GM23338 (cell line): ENCODE data around the gene ING1. TPM values are rescaled to one million over a fixed set of nuclear protein-coding genes. Genes with fewer than 3 reads are reported as not detected.

Source experiments
- ATAC-seq: fragments of 200-7000 bp; cut with Tn5 transposase; 3 replicates; pipeline ENCODE4 v1.9.1; 2020
- DNase-seq: peaks from one replicate; pipeline ENCODE4 v3.0.0-alpha.2; 2015; ENCODE audit warnings: low spot score
- H2AFZ ChIP-seq: fragments of 200-600 bp; sonication (generic); 2 replicates; pipeline ENCODE4 v1.8.0; 2016; ENCODE audit warnings: antibody characterized with exemption, mild to moderate bottlenecking, moderate library complexity
- H3F3A ChIP-seq: fragments of 200-600 bp; sonication (generic); replicated peaks from 2 replicates; pipeline ENCODE4 v1.8.0; 2017; ENCODE audit warnings: antibody characterized with exemption, mixed run types, low read depth
- H3K27ac ChIP-seq: fragments of 200-600 bp; sonication (generic); 2 replicates; pipeline ENCODE4 v1.6.1; 2016; ENCODE audit warnings: low read depth
- H3K27me3 ChIP-seq: fragments of 200-600 bp; sonication (generic); 2 replicates; pipeline ENCODE4 v1.8.0; 2016; ENCODE audit warnings: mild to moderate bottlenecking, mixed run types, moderate library complexity; ENCODE audit not compliant: insufficient read depth
- H3K36me3 ChIP-seq: fragments of 200-600 bp; sonication (generic); 2 replicates; pipeline ENCODE4 v1.8.0; 2016; ENCODE audit warnings: mild to moderate bottlenecking; ENCODE audit not compliant: insufficient read depth
- H3K4me1 ChIP-seq: fragments of 200-600 bp; sonication (generic); 2 replicates; pipeline ENCODE4 v1.8.0; 2016; ENCODE audit warnings: mild to moderate bottlenecking, moderate library complexity; ENCODE audit not compliant: insufficient read depth
- H3K4me2 ChIP-seq: fragments of 200-600 bp; sonication (generic); 2 replicates; pipeline ENCODE4 v1.7.1; 2017; ENCODE audit warnings: mixed run types
- H3K4me3 ChIP-seq: fragments of 200-600 bp; sonication (generic); 2 replicates; pipeline ENCODE4 v1.6.1; 2016; ENCODE audit warnings: mixed run types
- H3K79me2 ChIP-seq: fragments of 200-600 bp; sonication (generic); replicated peaks from 2 replicates; pipeline ENCODE4 v1.8.0; 2017; ENCODE audit warnings: mild to moderate bottlenecking; ENCODE audit not compliant: insufficient read depth
- H3K9me2 ChIP-seq: fragments of 200-600 bp; sonication (generic); 2 replicates; pipeline ENCODE4 v1.8.0; 2017; ENCODE audit not compliant: insufficient read depth
- H4K20me1 ChIP-seq: fragments of 200-600 bp; sonication (generic); replicated peaks from 2 replicates; pipeline ENCODE4 v1.8.0; 2017; ENCODE audit warnings: mild to moderate bottlenecking; ENCODE audit not compliant: insufficient read depth
- H3K27ac Mint-ChIP-seq: 2 replicates; pipeline ENCODE4 v1.8.0; 2020; ENCODE audit warnings: inconsistent platforms, mild to moderate bottlenecking, moderate library complexity, mixed read lengths
- H3K27me3 Mint-ChIP-seq: 3 replicates; pipeline ENCODE4 v1.8.0; 2022; ENCODE audit warnings: low read depth, mild to moderate bottlenecking, moderate library complexity, mixed read lengths, inconsistent platforms; ENCODE audit not compliant: insufficient read depth, poor library complexity
- H3K36me3 Mint-ChIP-seq: 3 replicates; pipeline ENCODE4 v1.8.0; 2021; ENCODE audit warnings: low read depth, mild to moderate bottlenecking, inconsistent platforms, moderate library complexity, mixed read lengths
- H3K4me1 Mint-ChIP-seq: 3 replicates; pipeline ENCODE4 v1.8.0; 2020; ENCODE audit warnings: mild to moderate bottlenecking, inconsistent platforms, mixed read lengths
- H3K4me3 Mint-ChIP-seq: 3 replicates; pipeline ENCODE4 v1.8.0; 2021; ENCODE audit warnings: moderate library complexity, mild to moderate bottlenecking, inconsistent platforms, mixed read lengths
- H3K9me3 Mint-ChIP-seq: 3 replicates; pipeline ENCODE4 v1.8.0; 2020; ENCODE audit warnings: moderate library complexity, mild to moderate bottlenecking, inconsistent platforms, mixed read lengths
- CTCF ChIP-seq, 2 experiments: fragments of 200-600 bp in 1 of 2; sonication (generic) in 1 of 2; conservative IDR thresholded peaks; 2 replicates each; pipeline versions ENCODE4 v1.5.1 to v1.6.1; 2016 to 2017; ENCODE audit warnings: antibody characterized with exemption in 2 of 2, low read depth in 2 of 2, mild to moderate bottlenecking in 2 of 2, moderate library complexity in 1 of 2
- REST ChIP-seq: IDR thresholded peaks from one replicate; pipeline ENCODE4 v1.6.1; 2018; ENCODE audit warnings: antibody characterized with exemption; ENCODE audit not compliant: unreplicated experiment
- STAT1 ChIP-seq: IDR thresholded peaks from one replicate; pipeline ENCODE4 v1.6.1; 2016; ENCODE audit warnings: antibody characterized with exemption; ENCODE audit not compliant: unreplicated experiment
- ZNF114 ChIP-seq: fragments of 250-450 bp; sonication (Bioruptor Pico); IDR thresholded peaks from 2 replicates; pipeline ENCODE4 v1.5.0; 2020; ENCODE audit warnings: mild to moderate bottlenecking, moderate library complexity
- ZNF331 ChIP-seq: fragments of 250-450 bp; sonication (Bioruptor Pico); IDR thresholded peaks from 2 replicates; pipeline ENCODE4 v1.5.0; 2020; ENCODE audit warnings: low read depth, mild to moderate bottlenecking, moderate library complexity
- ZNF462 ChIP-seq: fragments of 250-450 bp; sonication (Bioruptor Pico); IDR thresholded peaks from 2 replicates; pipeline ENCODE4 v1.5.0; 2020; ENCODE audit warnings: mild to moderate bottlenecking, moderate library complexity
- polyA plus RNA-seq: library from polyadenylated mRNA; unstranded; fragments of >200 nt; fragmentation: Nextera tagmentation; extraction: Ambion mirVana; gene quantifications from 2 replicates; pipeline ENCODE4 v1.2.1, GENCODE V29; 2016
- total RNA-seq: library from RNA; depleted of rRNA; stranded (reverse); fragments of >200 nt; shearing (Covaris generic); gene quantifications from 2 replicates; pipeline ENCODE4 v1.2.3, GENCODE V29; 2014

Gene ING1
- total and polyA plus RNA-seq, 2 experiments from 2014 or later, result 27.4 to 34.4 TPM

- TF ChIP-seq ZNF462 (CRISPR knock-in tag), result no peak
- TF ChIP-seq STAT1, result no peak
- no peak for TF ChIP-seq REST
- TF ChIP-seq ZNF331, result no peak
Observed at GRCh38 chr13:110681868-110682550, 31.5 kb upstream of the ING1 start (continued).

GRCh38 chr13:110682746-110683145 is 30.8 kb upstream of the ING1 start:
- Mint-ChIP-seq H3K27me3 (peaks cover 4% of the 10 kb centered on the region), H3K36me3 (peaks cover 51% of the 10 kb centered on the region), H3K9me3 (no peaks in the 10 kb centered on the region), H3K4me3 (no peak overlapping the region), H3K27ac (no peak overlapping the region), H3K4me1 (no peaks in the 10 kb centered on the region)
- no peak overlapping the region for H3K27ac ChIP-seq
- H3K4me2 ChIP-seq, result no peak overlapping the region
- no peaks in the 10 kb centered on the region for H3K27me3 ChIP-seq
- DNase-seq (no peak), ATAC-seq (no peak)
- no peak overlapping the region for H2AFZ ChIP-seq
- no peaks in the 10 kb centered on the region for H3K4me1 ChIP-seq
- peaks cover 23% of the 10 kb centered on the region; the same call in 1 of the 2 replicates for H3K36me3 ChIP-seq
- no peak overlapping the region for H3K4me3 ChIP-seq
- H3F3A ChIP-seq, result no peaks in the 10 kb centered on the region
- no peaks in the 10 kb centered on the region; the same call in none of the 2 replicates for H4K20me1 ChIP-seq
- no peaks in the 10 kb centered on the region for H3K9me2 ChIP-seq
- H3K79me2 ChIP-seq, result no peaks in the 10 kb centered on the region
- TF ChIP-seq ZNF114 (CRISPR knock-in tag) (no peak), CTCF (conservative IDR thresholded peaks at IDR 0.05; ENCODE audit: low read depth in 2 of 2) (no peak)
